Islet precursor cell (in vitro differentiated cells): ENCODE measurements around the gene MCAM.

ENCODE experiments used
- DNase-seq: peaks from one replicate; pipeline ENCODE4 v3.0.0-alpha.2; 2018

The MCAM gene, protein sequence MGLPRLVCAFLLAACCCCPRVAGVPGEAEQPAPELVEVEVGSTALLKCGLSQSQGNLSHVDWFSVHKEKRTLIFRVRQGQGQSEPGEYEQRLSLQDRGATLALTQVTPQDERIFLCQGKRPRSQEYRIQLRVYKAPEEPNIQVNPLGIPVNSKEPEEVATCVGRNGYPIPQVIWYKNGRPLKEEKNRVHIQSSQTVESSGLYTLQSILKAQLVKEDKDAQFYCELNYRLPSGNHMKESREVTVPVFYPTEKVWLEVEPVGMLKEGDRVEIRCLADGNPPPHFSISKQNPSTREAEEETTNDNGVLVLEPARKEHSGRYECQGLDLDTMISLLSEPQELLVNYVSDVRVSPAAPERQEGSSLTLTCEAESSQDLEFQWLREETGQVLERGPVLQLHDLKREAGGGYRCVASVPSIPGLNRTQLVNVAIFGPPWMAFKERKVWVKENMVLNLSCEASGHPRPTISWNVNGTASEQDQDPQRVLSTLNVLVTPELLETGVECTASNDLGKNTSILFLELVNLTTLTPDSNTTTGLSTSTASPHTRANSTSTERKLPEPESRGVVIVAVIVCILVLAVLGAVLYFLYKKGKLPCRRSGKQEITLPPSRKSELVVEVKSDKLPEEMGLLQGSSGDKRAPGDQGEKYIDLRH

DNA sequence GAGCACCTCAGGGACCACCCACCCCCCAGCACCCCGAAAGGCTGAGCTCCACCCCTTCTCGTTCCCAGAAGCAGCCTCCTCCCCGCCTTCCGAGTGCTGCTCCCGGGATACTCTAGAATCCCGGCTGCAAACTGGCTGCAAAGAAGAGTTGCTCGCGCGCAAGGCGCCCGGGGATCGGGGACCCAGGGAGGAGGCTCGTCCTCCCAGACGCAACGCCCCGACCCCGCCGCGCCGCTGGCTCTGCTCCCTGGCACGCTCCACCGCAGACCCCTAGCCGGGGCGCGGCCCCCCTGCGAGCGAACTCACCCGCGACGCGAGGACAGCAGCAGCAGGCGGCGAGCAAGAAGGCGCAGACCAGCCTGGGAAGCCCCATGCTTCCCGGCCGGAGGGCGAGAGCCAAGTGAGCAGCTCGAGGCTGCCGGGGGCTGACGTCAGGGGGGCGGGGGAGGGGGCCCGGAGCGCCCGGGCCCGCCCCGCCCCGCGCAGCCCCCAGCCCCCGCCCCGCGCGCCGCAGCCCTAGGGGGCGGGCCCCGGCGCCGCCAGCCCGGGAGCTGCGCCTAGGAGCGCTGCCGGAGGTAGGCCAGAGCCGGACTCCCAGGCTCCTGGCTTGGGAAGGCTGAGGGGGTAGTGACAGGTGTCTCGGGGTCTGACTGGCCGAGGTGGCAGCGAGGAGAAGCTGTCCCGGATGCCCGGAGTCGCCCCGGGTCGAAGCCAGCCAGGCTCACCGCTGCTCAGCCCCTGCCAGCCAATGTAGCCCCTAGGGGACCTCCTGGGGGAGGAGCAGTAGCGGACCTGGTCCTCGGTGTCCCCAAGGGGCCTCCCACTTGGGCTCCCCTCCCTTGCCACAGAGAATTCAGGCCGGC lies at the start of gene MCAM:
TSS of gene MCAM (minus strand) at position 402 of the 863 bp plus-strand sequence. CDS start at position 373, 29 bp downstream.
- DNase-seq = peak; percentile 88

DNA sequence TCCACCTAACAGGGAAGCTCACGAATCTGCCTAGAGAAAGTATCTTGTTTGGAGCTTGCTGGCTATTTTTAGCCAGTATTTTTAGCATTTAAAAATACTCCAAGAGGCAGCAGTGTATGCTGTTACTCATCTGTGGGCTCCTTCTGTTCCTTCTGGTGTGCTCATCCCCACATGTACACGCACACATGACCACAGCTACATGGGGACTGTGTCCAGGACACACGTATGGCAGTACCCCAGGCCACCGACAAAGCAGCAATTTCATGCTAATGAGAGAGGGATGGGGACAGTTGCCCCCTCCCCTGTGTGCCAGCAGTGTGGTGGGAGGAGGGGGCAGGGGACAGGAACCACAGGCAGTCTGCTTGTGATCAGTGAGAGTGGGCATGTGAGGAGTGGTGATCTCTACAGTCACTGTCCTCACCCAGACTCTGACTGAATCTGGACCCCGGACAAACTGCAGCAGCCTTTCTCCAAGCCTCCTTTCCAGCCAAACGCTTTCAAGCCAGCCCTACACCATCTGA lies 48.2 kb upstream of the MCAM start:
- DNase-seq = peak; percentile 44

DNA sequence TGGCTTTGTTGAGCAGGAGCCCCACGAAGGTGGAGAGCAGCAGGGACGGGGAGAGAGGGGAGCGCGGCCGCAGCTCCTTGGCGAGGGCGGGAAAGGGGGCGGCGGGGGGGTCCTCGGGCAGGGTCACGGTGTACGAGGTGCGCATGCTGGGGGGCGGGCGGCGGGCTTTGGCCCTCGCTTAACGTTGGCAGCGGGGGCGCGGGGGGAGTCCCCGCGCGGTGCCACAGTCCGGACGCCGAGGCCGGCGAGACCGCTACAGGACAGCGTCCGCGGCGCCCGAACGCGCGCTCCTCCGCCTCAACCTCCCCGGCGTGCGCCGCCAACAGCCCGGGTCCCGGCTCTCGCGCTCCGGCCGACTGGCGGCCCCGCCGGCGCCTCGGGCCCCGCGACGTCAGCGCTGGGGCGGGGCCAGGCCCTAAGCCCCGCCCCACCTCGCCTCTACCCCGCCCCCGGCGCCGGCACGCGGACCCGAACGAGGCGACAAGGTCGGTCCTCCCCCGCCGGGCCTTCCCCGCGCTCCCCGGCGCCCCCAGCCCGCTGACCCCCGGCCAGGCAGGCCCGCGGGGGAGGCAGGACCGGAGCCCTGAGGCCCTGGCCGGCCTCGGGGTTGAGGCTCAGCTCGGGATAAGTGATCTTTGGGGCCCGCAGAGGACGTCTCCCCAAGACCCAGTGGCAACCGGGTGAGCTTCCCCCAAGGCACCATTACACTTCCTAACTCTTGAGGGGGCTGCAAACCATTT lies 47.1 kb upstream of the MCAM start:
- peak; percentile 67 for DNase-seq

- peak; percentile 44 for DNase-seq
Observed at GRCh38 chr11:119363081-119363850, 46.3 kb upstream of the MCAM start.

DNA sequence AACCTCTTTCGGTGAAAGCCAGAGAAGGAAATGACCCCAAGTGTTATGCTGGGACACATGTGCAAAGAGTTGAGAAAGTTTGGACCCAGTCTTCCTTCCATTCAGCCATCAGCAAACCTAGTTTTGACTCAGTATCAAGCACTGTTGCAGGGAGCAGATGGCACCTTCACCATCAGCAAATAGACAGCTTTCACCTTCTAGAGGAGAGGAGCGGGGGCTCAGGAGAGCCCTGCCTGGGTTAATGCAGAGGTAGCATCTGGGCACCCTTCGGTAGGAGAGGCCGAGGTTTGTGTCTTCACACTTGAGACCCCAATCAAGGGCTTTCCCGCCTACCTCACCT lies 45.8 kb upstream of the MCAM start:
- no peak for DNase-seq

DNA sequence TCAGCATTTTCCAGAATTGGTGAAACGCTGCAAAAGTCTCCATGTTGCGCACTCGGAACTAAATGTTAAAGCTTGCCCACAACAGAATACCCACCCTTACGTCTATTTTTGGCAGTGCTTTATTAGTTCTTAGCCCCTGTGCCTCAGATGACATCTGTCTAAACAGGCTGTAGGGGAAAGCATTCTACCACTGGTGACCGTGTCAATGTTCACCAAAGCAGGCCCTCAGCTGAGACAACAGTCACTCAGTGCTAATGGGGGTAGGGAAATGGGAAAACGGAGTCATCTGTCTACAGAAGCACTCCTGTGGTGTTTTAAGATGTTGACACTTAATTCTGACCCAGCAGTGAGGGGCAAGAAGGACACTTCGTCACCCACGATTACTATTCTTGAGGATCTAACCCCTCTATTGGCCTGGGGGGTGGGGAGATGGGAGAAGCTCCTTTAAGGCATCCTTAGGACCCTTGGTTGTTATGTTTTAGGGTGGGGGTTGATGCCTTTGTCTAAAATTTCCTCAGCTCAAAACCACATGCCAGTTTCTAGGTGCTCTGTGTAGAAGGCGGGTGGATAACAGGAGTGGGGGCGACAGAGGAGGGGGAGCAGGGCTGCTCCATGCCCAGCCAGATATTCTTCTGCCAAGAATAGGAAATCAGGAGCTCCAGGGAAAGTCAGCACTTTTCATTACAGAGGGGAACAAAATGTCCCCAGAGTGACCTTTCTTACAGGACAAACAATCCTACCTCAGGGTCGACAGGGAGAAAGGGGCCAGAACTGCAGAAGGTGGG lies 45.2 kb upstream of the MCAM start:
- DNase-seq = peak; percentile 45

- DNase-seq = peak; percentile 98
Observed at GRCh38 chr11:119361056-119361787, 44.3 kb upstream of the MCAM start.

DNA sequence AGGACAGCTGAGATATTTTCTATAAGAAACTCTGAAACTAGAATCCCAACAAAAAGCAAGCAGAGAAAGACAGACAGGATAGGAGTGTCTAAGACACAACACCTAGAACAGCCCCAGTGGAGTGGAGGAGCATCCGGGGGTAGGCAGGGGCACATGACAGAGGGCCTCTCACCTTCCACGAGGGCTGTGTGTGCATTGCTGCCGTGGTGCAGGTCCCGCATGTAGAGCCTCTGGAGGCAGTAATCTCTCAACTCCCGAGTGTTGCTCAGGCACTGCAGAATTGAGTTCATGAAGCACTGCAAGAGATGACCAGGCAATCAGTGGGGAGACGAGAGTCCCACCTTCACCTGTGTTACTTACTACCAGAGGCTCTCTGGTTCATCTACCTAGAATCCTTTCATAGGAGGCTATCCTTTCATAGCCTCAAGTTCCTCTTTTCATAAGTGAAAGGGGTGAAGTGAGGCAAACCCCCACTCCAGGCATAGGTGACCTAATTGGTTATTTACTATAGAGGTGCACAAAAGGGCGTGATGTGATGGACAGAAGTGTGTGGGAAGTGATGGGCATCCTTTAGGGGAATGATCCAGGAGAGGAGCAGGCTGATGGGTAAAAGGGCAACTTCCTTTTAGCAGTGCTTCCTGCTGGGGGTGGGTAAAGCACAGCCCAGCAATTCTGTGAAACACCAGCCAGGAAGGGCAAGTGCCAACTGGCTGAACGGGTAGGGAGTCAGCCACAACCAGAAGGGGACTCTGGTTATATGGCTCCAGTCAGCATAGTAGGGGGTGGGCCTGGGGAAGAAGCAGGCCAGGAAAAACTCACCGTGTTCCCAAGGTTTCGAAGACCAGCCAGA lies 42.7 kb upstream of the MCAM start:
- no peak for DNase-seq

GRCh38 chr11:119357074-119357473 lies 40.1 kb upstream of the MCAM start:
- DNase-seq = no peak

GRCh38 chr11:119356349-119357031 lies 39.6 kb upstream of the MCAM start:
- DNase-seq = peak; percentile 87

GRCh38 chr11:119355091-119355843 lies 38.3 kb upstream of the MCAM start:
- DNase-seq = no peak

GRCh38 chr11:119352857-119353260 lies 35.9 kb upstream of the MCAM start:
- no peak for DNase-seq

DNA sequence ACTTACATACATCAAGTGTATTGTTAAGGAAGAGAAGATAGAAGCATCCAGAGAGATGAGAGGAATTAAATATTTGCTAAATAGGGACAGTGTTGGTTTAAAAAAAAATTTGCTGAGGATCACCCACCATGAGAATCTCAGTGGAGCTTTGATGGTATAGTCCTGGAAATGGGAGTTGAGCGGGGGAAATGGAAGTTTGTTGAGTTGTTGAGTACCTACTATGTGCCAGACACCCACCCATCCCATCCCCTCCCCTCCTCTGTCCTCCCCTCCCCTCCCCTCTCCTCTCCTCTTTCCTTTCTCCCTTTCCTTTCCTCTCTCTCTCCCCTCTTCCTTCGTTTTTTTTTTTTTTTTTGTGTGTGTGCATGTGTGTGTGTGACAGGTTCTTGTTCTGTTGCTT lies 34.3 kb upstream of the MCAM start:
- no peak for DNase-seq

DNA sequence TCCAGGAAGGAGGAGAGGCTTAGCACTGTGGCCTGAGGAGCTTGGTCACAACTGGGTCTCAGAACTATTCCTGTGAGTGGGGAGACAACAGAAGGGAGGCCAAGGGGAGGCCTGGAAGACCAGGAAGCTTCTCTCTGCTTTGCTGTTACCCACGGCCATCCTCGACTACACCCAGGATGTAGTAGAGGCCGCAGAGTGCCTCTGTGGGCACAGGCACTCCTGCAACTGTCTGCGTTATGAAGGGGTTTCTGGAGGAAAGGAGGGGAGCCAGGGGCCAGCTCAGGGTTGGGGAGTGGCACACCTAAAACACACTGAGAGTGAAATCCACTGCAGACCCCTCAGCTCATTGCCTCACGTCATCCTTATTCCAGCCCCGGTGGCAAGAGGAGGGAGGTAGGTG lies 33.4 kb upstream of the MCAM start:
- DNase-seq = no peak

GRCh38 chr11:119347940-119348605 lies 31.1 kb upstream of the MCAM start:
- no peak for DNase-seq

- no peak for DNase-seq
Observed at GRCh38 chr11:119347242-119347641, 30.3 kb upstream of the MCAM start.

GRCh38 chr11:119346605-119347004 lies 29.7 kb upstream of the MCAM start, which contains the start of gene MFRP:
Gene MFRP (minus strand): TSS chr11:119346705. CDS start chr11:119346513, 192 bp downstream.
- no peak for DNase-seq
